B cell (primary cell): ENCODE results near the gene SPRED2. TPM values are rescaled to one million over a fixed set of nuclear protein-coding genes. Genes with fewer than 3 reads are reported as not detected.

ENCODE experiments used
- ATAC-seq: fragments of 200-7000 bp; cut with Tn5 transposase; one replicate; pipeline ENCODE4 v1.10.0; 2021; ENCODE audit warnings: low read depth, mild to moderate bottlenecking, moderate number of reproducible peaks, moderate library complexity
- CTCF ChIA-PET: fragments of 350-600 bp; sonication (Branson Sonifier 250); formaldehyde crosslinking; loops from one replicate; lab custom pipeline; 2021; ENCODE audit warnings: antibody characterized with exemption, inconsistent platforms; lab: Charles Lee
- POLR2A ChIA-PET: fragments of 350-600 bp; sonication (Branson Sonifier 250); formaldehyde crosslinking; loops from one replicate; lab custom pipeline; 2021; ENCODE audit warnings: antibody characterized with exemption; lab: Charles Lee
- DNase-seq: peaks from one replicate; pipeline ENCODE4 v3.0.0; 2013
- H2AFZ ChIP-seq: 2 replicates; pipeline ENCODE4 v1.6.1; 2012; ENCODE audit warnings: mild to moderate bottlenecking, low read depth, low read length; ENCODE audit not compliant: insufficient read depth, poor library complexity, severe bottlenecking
- H3K27ac ChIP-seq, 2 donors: 1 replicate in 1 of 2; 2 replicates in 1 of 2; pipeline ENCODE4 v1.5.1; 2012 to 2013; ENCODE audit warnings: low read length in 2 of 2, mild to moderate bottlenecking in 2 of 2, moderate library complexity in 1 of 2
- H3K27me3 ChIP-seq, 4 experiments: fragments of 200-600 bp in 1 of 4; sonication (generic) in 1 of 4; replicated peaks in 1 of 4; 1 replicate in 2 of 4; 2 replicates in 2 of 4; pipeline versions ENCODE4 v1.6.1 to v1.7.0; 2013 to 2016; ENCODE audit warnings: low read length in 3 of 4, mild to moderate bottlenecking in 2 of 4, mixed read lengths in 1 of 4, moderate library complexity in 1 of 4; ENCODE audit not compliant: insufficient read depth in 4 of 4, control insufficient read depth in 3 of 4; ENCODE audit errors: control extremely low read depth in 1 of 4
- H3K36me3 ChIP-seq, 2 experiments: replicated peaks in 1 of 2; 1 replicate in 1 of 2; 2 replicates in 1 of 2; pipeline versions ENCODE4 v1.6.1 to v1.7.1; 2013; ENCODE audit warnings: low read length in 1 of 2; ENCODE audit not compliant: insufficient read depth in 2 of 2, control insufficient read depth in 1 of 2; ENCODE audit errors: control extremely low read depth in 1 of 2, extremely low read depth in 1 of 2
- H3K4me1 ChIP-seq, 2 donors: fragments of 200-600 bp in 1 of 2; sonication (generic) in 1 of 2; 1 replicate in 1 of 2; 2 replicates in 1 of 2; pipeline versions ENCODE4 v1.5.1 to v1.6.1; 2013 to 2017; ENCODE audit warnings: low read length in 2 of 2; ENCODE audit not compliant: control insufficient read depth in 2 of 2, insufficient read depth in 2 of 2
- H3K4me2 ChIP-seq: replicated peaks from 2 replicates; pipeline ENCODE3; 2012; ENCODE audit warnings: mild to moderate bottlenecking, low read depth, low read length; ENCODE audit not compliant: poor library complexity, severe bottlenecking
- H3K4me3 ChIP-seq, 5 experiments: fragments of 200-600 bp in 1 of 5; sonication (generic) in 1 of 5; 1 replicate in 3 of 5; 2 replicates in 2 of 5; pipeline versions ENCODE4 v1.5.1 to v1.7.0; 2011 to 2016; ENCODE audit warnings: low read length in 4 of 5, mild to moderate bottlenecking in 4 of 5, low read depth in 2 of 5, control low read depth in 1 of 5, moderate library complexity in 1 of 5; ENCODE audit not compliant: insufficient read depth in 1 of 5; ENCODE audit errors: control extremely low read depth in 1 of 5, extremely low read depth in 1 of 5
- H3K79me2 ChIP-seq: fragments of 200-600 bp; sonication (generic); one replicate; pipeline ENCODE4 v1.6.0; 2016; ENCODE audit warnings: low read length; ENCODE audit not compliant: control insufficient read depth, insufficient read depth
- H3K9ac ChIP-seq: fragments of 200-600 bp; sonication (generic); 2 replicates; pipeline ENCODE4 v1.6.1; 2017; ENCODE audit warnings: mild to moderate bottlenecking, low read length, moderate library complexity
- H3K9me3 ChIP-seq, 3 donors: one replicate each; pipeline versions ENCODE4 v1.6.1 to v1.7.1; 2013; ENCODE audit warnings: low read length in 2 of 3; ENCODE audit not compliant: control insufficient read depth in 2 of 3, insufficient read depth in 1 of 3; ENCODE audit errors: control extremely low read depth in 1 of 3
- H4K20me1 ChIP-seq: 2 replicates; pipeline ENCODE4 v1.6.0; 2012; ENCODE audit warnings: mild to moderate bottlenecking, low read length; ENCODE audit not compliant: insufficient read depth, control insufficient read depth, poor library complexity, severe bottlenecking
- H3K27ac Mint-ChIP-seq: one replicate; pipeline ENCODE4 v1.8.0; 2021; ENCODE audit warnings: mixed read lengths
- H3K27me3 Mint-ChIP-seq: one replicate; pipeline ENCODE4 v1.8.0; 2021; ENCODE audit warnings: mixed read lengths
- H3K4me1 Mint-ChIP-seq: one replicate; pipeline ENCODE4 v1.8.0; 2021; ENCODE audit warnings: mixed read lengths
- H3K4me3 Mint-ChIP-seq: one replicate; pipeline ENCODE4 v1.8.0; 2021; ENCODE audit warnings: mixed read lengths
- H3K9me3 Mint-ChIP-seq: one replicate; pipeline ENCODE4 v1.8.0; 2022; ENCODE audit warnings: mixed read lengths; ENCODE audit not compliant: insufficient read depth
- EZH2 ChIP-seq: IDR thresholded peaks from 2 replicates; pipeline ENCODE4 v1.6.1; 2012; ENCODE audit warnings: borderline replicate concordance, low read depth, mild to moderate bottlenecking, moderate library complexity, low read length; ENCODE audit not compliant: insufficient read depth, poor library complexity, severe bottlenecking
- WGBS: methylation state at CpG from one replicate; pipeline ENCODE4 v1.1.5; 2013; ENCODE audit warnings: missing lambda C conversion rate; ENCODE audit not compliant: insufficient coverage; 5-methylcytosine and 5-hydroxymethylcytosine counted together
- intact Hi-C: fragments of 100-400 bp; cut with micrococcal nuclease; formaldehyde crosslinking; loops from one replicate; pipeline ENCODE4 v1.10.0; 2022
- polyA plus RNA-seq: library from polyadenylated mRNA; depleted of rRNA; stranded (reverse); fragments of >200 nt; gene quantifications from 2 replicates; pipeline ENCODE4 v1.2.3, GENCODE V29; 2012
- total RNA-seq, 2 donors: library from RNA; stranded (reverse); fragments of 120-200 nt in 1 of 2; gene quantifications; 1 replicate in 1 of 2; 2 replicates in 1 of 2; pipeline versions ENCODE4 v1.2.3 to v1.2.4, GENCODE V29; 2013 to 2022
- TF ChIP-seq, protein P1 (sequence below): fragments of 200-600 bp; IDR thresholded peaks from one replicate; pipeline ENCODE4 v1.8.0; 2022; ENCODE audit warnings: antibody characterized with exemption, mild to moderate bottlenecking

Gene SPRED2
- total and polyA plus RNA-seq, 2 donors (not counting 1 experiment from before 2014, with no cell fraction given) = 0.40 to 1.3 TPM

DNA sequence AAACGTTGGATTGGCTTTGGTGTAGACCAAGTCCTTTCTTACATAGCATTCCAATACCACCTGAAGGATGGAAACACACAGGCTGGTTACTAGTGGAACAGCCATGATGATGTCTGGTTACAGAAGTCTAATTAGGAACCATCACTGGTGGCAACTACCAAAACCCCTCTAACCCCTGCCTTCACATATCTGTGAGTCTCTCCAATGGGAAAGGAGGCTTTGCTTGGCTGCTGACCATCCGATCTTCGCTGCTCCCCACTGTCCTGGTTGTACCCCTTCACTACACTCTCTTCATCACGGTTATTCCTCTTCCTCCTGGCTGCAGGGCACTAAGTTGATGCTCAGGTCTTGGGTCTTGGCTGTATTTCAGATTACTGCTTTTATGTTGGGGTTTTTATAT is 97.7 kb downstream of the SPRED2 start:
- no peak overlapping the region for H3K4me3 ChIP-seq
- no peak overlapping the region for H3K4me2 ChIP-seq
- ChIA-PET POLR2A (no interaction called here), CTCF (no interaction called here)
- TF ChIP-seq, protein P1, sequence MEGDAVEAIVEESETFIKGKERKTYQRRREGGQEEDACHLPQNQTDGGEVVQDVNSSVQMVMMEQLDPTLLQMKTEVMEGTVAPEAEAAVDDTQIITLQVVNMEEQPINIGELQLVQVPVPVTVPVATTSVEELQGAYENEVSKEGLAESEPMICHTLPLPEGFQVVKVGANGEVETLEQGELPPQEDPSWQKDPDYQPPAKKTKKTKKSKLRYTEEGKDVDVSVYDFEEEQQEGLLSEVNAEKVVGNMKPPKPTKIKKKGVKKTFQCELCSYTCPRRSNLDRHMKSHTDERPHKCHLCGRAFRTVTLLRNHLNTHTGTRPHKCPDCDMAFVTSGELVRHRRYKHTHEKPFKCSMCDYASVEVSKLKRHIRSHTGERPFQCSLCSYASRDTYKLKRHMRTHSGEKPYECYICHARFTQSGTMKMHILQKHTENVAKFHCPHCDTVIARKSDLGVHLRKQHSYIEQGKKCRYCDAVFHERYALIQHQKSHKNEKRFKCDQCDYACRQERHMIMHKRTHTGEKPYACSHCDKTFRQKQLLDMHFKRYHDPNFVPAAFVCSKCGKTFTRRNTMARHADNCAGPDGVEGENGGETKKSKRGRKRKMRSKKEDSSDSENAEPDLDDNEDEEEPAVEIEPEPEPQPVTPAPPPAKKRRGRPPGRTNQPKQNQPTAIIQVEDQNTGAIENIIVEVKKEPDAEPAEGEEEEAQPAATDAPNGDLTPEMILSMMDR = no peak
- no peak for TF ChIP-seq EZH2
- no peak overlapping the region for H3K27ac Mint-ChIP-seq
- H3K4me1 ChIP-seq = no peaks in the 10 kb centered on the region
- H3K79me2 ChIP-seq = no peaks in the 10 kb centered on the region
- H3K9ac ChIP-seq = no peak overlapping the region
- ATAC-seq = no peak
- H3K9me3 ChIP-seq = no peaks in the 10 kb centered on the region
- no peak overlapping the region for H3K27ac ChIP-seq
- H3K9me3 Mint-ChIP-seq = no peaks in the 10 kb centered on the region
- no peaks in the 10 kb centered on the region for H4K20me1 ChIP-seq
- H3K27me3 Mint-ChIP-seq = no peaks in the 10 kb centered on the region
- no peak overlapping the region for H3K4me3 Mint-ChIP-seq
- H3K27me3 ChIP-seq = no peaks in the 10 kb centered on the region
- intact Hi-C loops = no loop called here
- H3K36me3 ChIP-seq = no peaks in the 10 kb centered on the region
- 100% methylated on average over 1 of the region's 4 CpGs for WGBS
- H2AFZ ChIP-seq = no peak overlapping the region
- DNase-seq = no peak
- H3K4me1 Mint-ChIP-seq = no peaks in the 10 kb centered on the region

DNA sequence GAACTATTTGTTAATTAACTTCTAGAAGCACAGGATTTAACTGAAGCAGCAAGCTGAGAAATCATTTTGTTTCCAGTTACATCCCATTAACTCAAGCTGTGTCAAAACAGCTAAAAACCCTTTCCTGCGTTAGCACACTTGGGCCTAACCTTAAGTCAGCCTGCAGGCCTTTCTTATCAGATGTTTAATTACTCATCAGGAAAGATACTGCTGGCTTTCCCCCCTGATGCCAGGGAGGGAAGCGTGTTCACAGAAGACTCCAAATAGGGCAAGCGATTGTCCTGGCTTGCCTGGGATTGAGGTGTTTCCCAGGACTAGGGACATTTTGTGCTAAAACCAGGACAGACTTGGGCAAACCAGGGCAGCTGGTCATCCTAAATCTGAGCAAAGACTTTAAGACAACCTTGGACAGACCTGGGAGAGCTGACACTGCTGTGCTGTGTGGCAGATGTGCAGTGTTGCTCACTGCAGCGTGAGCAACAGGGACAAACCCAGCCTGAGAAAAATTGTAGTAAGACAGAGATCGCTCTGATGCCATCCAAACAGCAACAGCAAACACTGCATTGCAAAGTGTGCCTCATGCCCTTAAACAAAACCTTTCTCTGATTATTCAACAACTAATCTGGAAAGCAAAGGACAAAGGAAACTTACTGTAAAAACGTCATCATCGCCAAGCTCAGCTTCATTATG is 100.9 kb downstream of the SPRED2 start:
- WGBS = 95% methylated on average over 4 of the region's 7 CpGs
- Histone ChIP-seq H3K27ac (no peak overlapping the region), H3K79me2 (no peaks in the 10 kb centered on the region), H2AFZ (no peak overlapping the region), H3K9me3 (no peaks in the 10 kb centered on the region), H3K9ac (no peak overlapping the region), H3K4me3 (no peak overlapping the region), H3K27me3 (no peaks in the 10 kb centered on the region), H3K36me3 (no peaks in the 10 kb centered on the region), H3K4me1 (no peaks in the 10 kb centered on the region), H4K20me1 (no peaks in the 10 kb centered on the region), H3K4me2 (no peak overlapping the region)
- DNase-seq = no peak
- no peak for TF ChIP-seq EZH2
- TF ChIP-seq, protein P1 = no peak
- POLR2A ChIA-PET = no interaction called here
- Mint-ChIP-seq H3K27me3 (no peaks in the 10 kb centered on the region), H3K9me3 (no peaks in the 10 kb centered on the region), H3K4me3 (no peak overlapping the region), H3K27ac (no peak overlapping the region), H3K4me1 (no peaks in the 10 kb centered on the region)
- ATAC-seq = no peak
- intact Hi-C loops = no loop called here
- CTCF ChIA-PET = no interaction called here
